Measurements from ENCODE around the gene SPAM1.

- TF ChIP-seq CEBPB (IDR thresholded peaks at IDR 0.05) (no peak), TAF1 (IDR thresholded peaks at IDR 0.05; ENCODE audit: low read depth) (no peak), RAD21 (IDR thresholded peaks at IDR 0.05; ENCODE audit: low read depth) (no peak), MAX (IDR thresholded peaks at IDR 0.05) (no peak), CREB1 (IDR thresholded peaks at IDR 0.05; ENCODE audit: low read depth) (no peak), EP300 (IDR thresholded peaks at IDR 0.05; ENCODE audit: borderline replicate concordance) (no peak), TCF12 (IDR thresholded peaks at IDR 0.05; ENCODE audit: low read depth) (no peak), FOXM1 (IDR thresholded peaks at IDR 0.05; ENCODE audit: borderline replicate concordance, low read depth) (no peak), REST (IDR thresholded peaks at IDR 0.05; ENCODE audit: low read depth) (no peak), TEAD4 (IDR thresholded peaks at IDR 0.05) (no peak), EGR1 (IDR thresholded peaks at IDR 0.05) (no peak)
Observed at GRCh38 chr7:123918309-123918708, 6.7 kb upstream of the SPAM1 start.

All from Ishikawa (cell line).